GDM1 (cell line): ENCODE measurements around the gene CROCC2.

Experiments
- DNase-seq: peaks from one replicate; lab custom pipeline; 2025; lab: John Stamatoyannopoulos, UW

Gene CROCC2

DNA sequence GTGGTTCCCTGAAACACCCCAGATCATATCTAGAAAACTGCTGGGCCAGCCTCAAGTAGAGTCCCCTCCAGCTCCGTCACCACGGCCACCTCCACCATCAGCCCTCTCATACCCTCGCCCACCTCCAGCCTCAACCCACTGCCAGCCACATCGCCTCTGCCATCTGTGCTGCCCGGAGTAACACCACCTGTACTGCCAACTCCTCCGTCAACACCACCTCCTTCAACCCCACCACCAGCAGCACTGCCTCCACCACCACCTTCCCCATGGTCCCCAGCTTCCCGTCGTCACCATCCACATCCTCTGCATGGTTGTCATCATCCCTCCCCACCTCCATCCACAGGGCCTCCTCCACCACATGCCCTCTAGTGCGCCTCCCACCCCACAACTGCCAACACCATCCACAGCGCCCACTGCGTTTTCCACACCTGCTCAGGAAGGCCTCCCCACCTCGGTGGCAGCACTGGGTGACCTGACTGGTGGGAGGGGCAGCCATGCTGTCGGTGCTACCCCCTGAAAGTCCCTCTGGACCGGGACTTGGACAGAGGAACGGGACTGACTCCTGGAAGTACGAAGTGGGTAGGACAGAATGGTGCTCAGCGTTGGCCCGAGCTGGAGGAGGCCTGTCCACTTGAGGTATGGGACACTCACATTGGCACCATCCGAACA is 93.9 kb downstream of the CROCC2 start:
- DNase-seq, result no peak

GRCh38 chr2:241000831-241001321 is 94.7 kb downstream of the CROCC2 start:
- no peak for DNase-seq

DNA sequence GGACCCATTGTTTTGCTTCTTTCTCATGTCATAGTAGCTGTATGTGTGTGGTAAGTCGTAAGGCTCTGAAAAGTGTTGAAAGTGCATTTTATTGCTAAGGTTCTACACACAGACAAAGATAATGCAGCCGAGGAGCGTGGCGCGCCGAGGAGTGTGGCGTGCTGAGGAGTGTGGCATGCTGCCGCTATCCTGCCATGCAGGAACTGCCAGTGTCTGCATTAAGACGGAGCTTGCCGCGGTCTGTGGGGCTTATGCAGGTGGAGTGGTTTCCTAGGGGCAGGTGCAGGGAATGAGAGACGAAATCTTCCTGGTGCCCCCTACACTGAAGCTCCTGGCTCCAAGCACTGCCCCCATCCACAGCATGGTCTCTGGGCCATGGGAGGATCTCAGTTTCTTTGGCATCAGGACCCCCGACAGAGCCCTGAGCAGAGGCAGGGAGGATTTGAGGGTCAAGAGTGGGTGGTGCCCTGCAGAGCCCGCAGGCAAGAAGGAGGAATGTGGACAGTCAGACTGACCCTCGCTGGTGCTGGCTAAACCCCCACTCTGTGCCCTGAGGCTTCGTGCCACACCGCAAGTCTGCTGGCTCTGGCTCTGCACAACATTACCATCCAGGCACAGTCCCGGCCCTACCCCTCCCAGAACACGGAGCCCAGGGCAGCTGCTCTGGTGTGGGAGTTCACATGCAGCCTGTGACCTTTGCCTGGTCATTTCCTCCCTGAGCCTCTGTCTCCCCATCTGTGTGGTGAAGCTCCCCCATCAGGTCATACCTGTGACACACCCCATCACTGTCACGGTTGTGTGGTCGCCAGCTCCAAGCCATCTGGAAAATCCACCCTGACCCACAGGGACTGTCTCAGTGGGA is 95.5 kb downstream of the CROCC2 start:
- no peak for DNase-seq

DNA sequence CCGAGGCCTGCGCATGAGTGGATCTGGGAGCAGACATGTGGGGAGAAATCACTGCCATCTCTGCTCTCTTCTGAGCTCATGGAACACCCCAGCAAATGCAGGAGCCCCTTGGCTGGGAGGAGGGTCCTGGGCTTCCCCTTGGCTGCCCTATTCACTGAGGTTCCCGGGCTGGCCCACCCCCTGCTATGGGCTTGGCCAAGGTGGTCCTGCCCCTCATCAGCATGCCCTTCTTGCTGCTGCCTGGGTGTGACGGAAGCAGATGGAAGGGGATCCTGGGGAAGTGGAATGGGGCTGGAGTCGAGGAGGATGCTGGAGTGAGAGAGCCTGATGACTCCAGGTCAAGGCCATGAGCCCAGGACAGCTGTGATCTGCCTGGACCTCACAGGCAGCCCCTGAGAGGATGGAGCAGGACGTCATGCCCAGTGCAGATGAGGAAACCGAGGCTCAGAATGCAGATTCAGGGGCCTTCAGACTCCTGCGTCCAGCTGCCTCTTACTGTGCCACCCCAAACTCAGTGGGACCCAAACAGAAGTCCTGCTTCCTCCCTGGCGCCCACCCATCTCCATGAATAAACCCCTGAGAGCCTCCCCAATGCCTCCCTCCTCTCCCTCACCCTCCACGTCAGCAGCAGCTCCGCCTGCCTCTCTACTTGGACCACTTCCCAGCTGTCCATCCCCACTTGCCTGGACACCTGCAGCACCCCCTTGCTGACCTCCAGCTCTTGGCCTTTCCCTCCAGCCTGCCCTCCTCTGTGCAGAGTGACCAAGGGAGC is 96.3 kb downstream of the CROCC2 start:
- DNase-seq, result no peak

- DNase-seq, result no peak
These were observed 96.9 kb downstream of the CROCC2 start for GRCh38 chr2:241003047-241003360.

GRCh38 chr2:241003369-241003768 is 97.2 kb downstream of the CROCC2 start:
- DNase-seq, result no peak

GRCh38 chr2:241003830-241004564 is 97.9 kb downstream of the CROCC2 start:
- no peak for DNase-seq

GRCh38 chr2:241005569-241005968 is 99.4 kb downstream of the CROCC2 start:
- DNase-seq, result no peak

- DNase-seq, result no peak
These were observed 100.3 kb downstream of the CROCC2 start for GRCh38 chr2:241006412-241006811.

- DNase-seq, result no peak
These were observed 101.0 kb downstream of the CROCC2 start for GRCh38 chr2:241007111-241007510.

- no peak for DNase-seq
These were observed 102.0 kb downstream of the CROCC2 start for GRCh38 chr2:241007880-241008710.

- DNase-seq, result no peak
These were observed 102.6 kb downstream of the CROCC2 start for GRCh38 chr2:241008711-241009121.

DNA sequence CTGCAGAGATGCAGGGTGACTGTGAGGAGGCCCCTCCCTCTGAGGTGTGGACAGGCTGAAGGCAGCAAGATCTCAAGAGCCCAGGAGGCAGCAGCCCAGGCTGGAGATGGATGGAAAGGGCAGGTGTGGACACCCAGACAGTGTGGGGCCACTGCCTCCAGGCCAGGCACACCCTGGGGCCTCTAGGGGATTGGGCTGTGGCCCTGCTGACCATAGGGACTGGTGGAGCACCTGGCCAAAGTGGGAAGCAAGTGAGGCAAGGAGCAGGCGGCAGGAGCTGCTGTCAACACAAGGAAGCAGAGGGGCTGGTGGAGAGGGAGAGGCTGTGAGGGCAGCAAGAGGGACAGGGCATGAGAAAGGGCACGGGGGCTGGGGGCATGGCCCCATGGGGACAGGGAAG is 103.1 kb downstream of the CROCC2 start:
- no peak for DNase-seq

GRCh38 chr2:241009601-241010530 is 103.7 kb downstream of the CROCC2 start:
- no peak for DNase-seq

DNA sequence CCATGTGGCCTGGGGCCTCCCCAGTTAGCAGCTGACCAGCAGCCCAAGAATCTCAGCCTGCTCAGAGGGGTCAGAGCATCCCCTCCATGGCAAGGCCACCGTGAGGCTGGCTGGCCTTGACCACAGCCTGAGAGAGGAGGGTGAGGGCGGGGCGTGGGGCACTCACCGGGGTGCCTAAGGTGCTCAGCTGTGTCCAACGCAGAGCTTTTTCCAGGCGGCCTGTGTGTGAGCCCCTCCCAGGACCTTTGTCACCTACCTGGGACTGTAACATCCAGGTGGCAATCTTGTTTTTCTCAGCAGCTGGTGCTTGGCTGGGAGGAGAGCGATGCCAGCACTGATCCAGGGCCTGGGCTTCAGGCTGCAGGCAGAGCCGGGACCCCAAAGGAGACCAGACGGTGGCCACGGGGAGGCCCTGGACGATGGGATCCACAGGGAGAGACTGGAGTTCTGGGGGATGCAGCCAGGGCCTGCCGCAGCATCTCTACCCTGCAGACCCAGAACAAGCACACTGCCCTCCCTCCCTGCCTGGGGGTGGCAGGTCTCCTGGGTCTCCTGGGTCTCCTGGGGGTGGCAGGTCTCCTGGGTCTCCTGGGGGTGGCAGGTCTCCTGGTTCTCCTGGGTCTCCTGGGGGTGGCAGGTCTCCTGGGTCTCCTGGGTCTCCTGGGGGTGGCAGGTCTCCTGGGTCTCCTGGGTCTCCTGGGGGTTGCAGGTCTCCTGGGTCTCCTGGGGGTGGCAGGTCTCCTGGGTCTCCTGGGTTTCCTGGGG is 104.6 kb downstream of the CROCC2 start:
- DNase-seq, result no peak

GRCh38 chr2:241011296-241011600 is 105.1 kb downstream of the CROCC2 start:
- DNase-seq, result no peak

DNA sequence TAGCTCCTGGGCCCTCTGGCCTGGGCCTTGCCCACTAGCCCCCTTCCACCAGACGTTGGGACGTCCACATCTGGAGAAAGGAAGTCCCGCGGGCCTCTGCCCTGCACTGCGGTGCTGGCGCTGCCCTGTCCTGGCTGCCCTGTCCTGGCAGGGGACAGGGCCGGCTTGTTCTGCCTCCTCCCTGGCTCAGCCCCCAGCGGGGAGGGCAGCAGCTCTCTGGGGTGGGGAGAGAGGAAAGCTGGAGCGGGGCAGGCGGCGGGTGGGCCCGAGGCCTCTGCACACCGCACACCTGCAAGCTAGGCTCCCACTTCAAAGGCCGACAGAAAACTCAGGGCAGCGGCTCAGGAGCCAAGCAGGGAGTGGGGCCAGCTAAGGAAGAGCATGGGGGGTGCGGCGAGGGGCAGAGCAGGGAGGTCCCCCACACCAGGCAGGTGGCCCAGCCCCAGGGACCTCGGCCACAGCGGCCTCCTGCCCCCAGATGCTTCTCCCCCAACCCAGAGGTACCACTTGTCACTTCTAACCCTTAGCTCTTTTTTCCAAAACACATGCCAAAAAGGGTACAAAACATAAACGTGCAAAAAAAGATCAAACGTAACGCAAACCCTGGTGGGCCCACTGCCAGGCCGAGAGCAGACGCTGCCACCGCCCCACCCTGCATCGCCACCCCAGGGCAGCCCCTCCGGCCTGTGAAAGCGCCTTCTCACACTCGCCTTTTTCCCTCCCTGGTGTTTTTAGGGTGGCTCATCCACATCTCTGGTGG is 105.8 kb downstream of the CROCC2 start:
- DNase-seq, result no peak

- DNase-seq, result no peak
These were observed 108.1 kb downstream of the CROCC2 start for GRCh38 chr2:241014224-241014623.

- no peak for DNase-seq
These were observed 108.6 kb downstream of the CROCC2 start for GRCh38 chr2:241014764-241015163.
